GM12878 (cell line): ENCODE data around the gene BTBD10. TPM values are rescaled to one million over a fixed set of nuclear protein-coding genes. Genes with fewer than 3 reads are reported as not detected.
A peak's percentile ranks its signal among the peaks of the same experiment; 100 is the strongest.

Experiments used
- ATAC-seq: fragments of 200-7000 bp; cut with Tn5 transposase; 3 replicates; pipeline ENCODE4 v1.9.1; 2020; ENCODE audit warnings: mild to moderate bottlenecking, moderate library complexity
- BruUV-seq: library from RNA; stranded (reverse); fragments of 400-500 nt; replicated peaks from 2 replicates; lab custom pipeline; 2021; lab: Mats Ljungman, UMichigan
- CTCF ChIA-PET: fragments of 300-600 bp; sonication (Branson Sonifier 250); formaldehyde crosslinking; extraction: SDS; loops from one replicate; lab custom pipeline; 2021; ENCODE audit warnings: inconsistent platforms; lab: Yijun Ruan, JAX
- POLR2A ChIA-PET: fragments of 350-600 bp; formaldehyde crosslinking; extraction: SDS; loops from one replicate; lab custom pipeline; 2021; ENCODE audit warnings: inconsistent platforms; lab: Charles Lee
- RAD21 ChIA-PET: fragments of 300-600 bp; sonication (Branson Sonifier 250); formaldehyde crosslinking; loops from one replicate; lab custom pipeline; 2023; ENCODE audit warnings: antibody characterized with exemption; ENCODE audit not compliant: unreplicated experiment; lab: Charles Lee
- SMC1A ChIA-PET: fragments of 300-600 bp; sonication (Branson Sonifier 250); formaldehyde crosslinking; loops from one replicate; lab custom pipeline; 2023; ENCODE audit not compliant: unreplicated experiment, uncharacterized antibody; lab: Charles Lee
- DNase-seq: peaks from one replicate; pipeline ENCODE4 v3.0.0-alpha.2; 2011; ENCODE audit warnings: low read depth, low spot score
- FAIRE-seq: peaks from 3 replicates; lab custom pipeline; 2011; peaks lifted over from hg19 to GRCh38; lab: Jason Lieb, UNC
- H2AFZ ChIP-seq: 2 replicates; pipeline ENCODE4 v1.6.0; 2011; ENCODE audit warnings: low read depth, low read length, control low read depth; ENCODE audit not compliant: control insufficient read depth
- H3K27ac ChIP-seq: 2 replicates; pipeline ENCODE4 v1.5.1; 2011; ENCODE audit warnings: control low read depth; ENCODE audit not compliant: control insufficient read depth, insufficient read depth
- H3K27me3 ChIP-seq, 2 experiments: replicated peaks in 1 of 2; 2 replicates each; pipeline versions ENCODE4 v1.6.0 to v1.6.1; 2011; ENCODE audit warnings: low read length in 1 of 2; ENCODE audit not compliant: control insufficient read depth in 2 of 2, insufficient read depth in 2 of 2
- H3K36me3 ChIP-seq, 2 experiments: 2 replicates each; pipeline ENCODE4 v1.5.1; 2011; ENCODE audit warnings: low read length in 1 of 2; ENCODE audit not compliant: control insufficient read depth in 2 of 2, insufficient read depth in 2 of 2
- H3K4me1 ChIP-seq: 2 replicates; pipeline ENCODE4 v1.6.1; 2011; ENCODE audit warnings: mild to moderate bottlenecking, low read length, moderate library complexity, mixed read lengths; ENCODE audit not compliant: control insufficient read depth, insufficient read depth
- H3K4me2 ChIP-seq: 2 replicates; pipeline ENCODE4 v1.6.0; 2011; ENCODE audit warnings: control low read depth; ENCODE audit not compliant: control insufficient read depth, insufficient read depth
- H3K4me3 ChIP-seq: fragments of 200-600 bp; sonication (generic); 2 replicates; pipeline ENCODE4 v1.5.1; 2016
- H3K79me2 ChIP-seq: 2 replicates; pipeline ENCODE4 v1.6.0; 2011; ENCODE audit warnings: low read length; ENCODE audit not compliant: control insufficient read depth, insufficient read depth
- H3K9ac ChIP-seq: 2 replicates; pipeline ENCODE4 v1.8.0; 2011; ENCODE audit warnings: low read length, control low read depth, mixed read lengths; ENCODE audit not compliant: control insufficient read depth, insufficient read depth
- H3K9me3 ChIP-seq: replicated peaks from 3 replicates; pipeline ENCODE4 v1.5.1; 2011; ENCODE audit warnings: mild to moderate bottlenecking, low read length; ENCODE audit not compliant: control insufficient read depth, insufficient read depth
- H4K20me1 ChIP-seq: 2 replicates; pipeline ENCODE4 v1.6.0; 2011; ENCODE audit not compliant: control insufficient read depth, insufficient read depth
- HDGF ChIP-seq: fragments of 450-650 bp; IDR thresholded peaks from 2 replicates; pipeline ENCODE4 v1.6.1; 2016; ENCODE audit warnings: antibody characterized with exemption
- IKZF1 ChIP-seq: fragments of 450-650 bp; conservative IDR thresholded peaks from 2 replicates; pipeline ENCODE4 v1.6.1; 2017; ENCODE audit warnings: antibody characterized with exemption, mild to moderate bottlenecking
- NR2C2 ChIP-seq: IDR thresholded peaks from 2 replicates; pipeline ENCODE4 v1.6.1; 2011; ENCODE audit warnings: borderline replicate concordance, low read depth; ENCODE audit not compliant: control insufficient read depth, insufficient read length
- RB1 ChIP-seq: fragments of 450-650 bp; formaldehyde crosslinking; IDR thresholded peaks from 2 replicates; pipeline ENCODE4 v1.6.1; 2017; ENCODE audit warnings: mild to moderate bottlenecking, borderline replicate concordance
- RUNX3 ChIP-seq: IDR thresholded peaks from 2 replicates; pipeline ENCODE4 v1.6.1; 2012; ENCODE audit warnings: low read length, inconsistent platforms
- TCF3 ChIP-seq: IDR thresholded peaks from 2 replicates; pipeline ENCODE4 v1.6.1; 2012; ENCODE audit warnings: low read depth, mild to moderate bottlenecking, low read length, borderline replicate concordance; ENCODE audit not compliant: insufficient read depth
- ZSCAN29 ChIP-seq: fragments of 450-650 bp; IDR thresholded peaks from 2 replicates; pipeline ENCODE4 v1.6.1; 2017; ENCODE audit warnings: mild to moderate bottlenecking, moderate library complexity
- WGBS: methylation state at CpG from one replicate; pipeline ENCODE4 v1.1.6; 2016; ENCODE audit warnings: low lambda C conversion rate; ENCODE audit not compliant: insufficient replicate concordance, insufficient coverage; ENCODE audit errors: missing lambda C conversion rate; 5-methylcytosine and 5-hydroxymethylcytosine counted together
- in situ Hi-C: fragments of 300-500 bp; cut with MboI; formaldehyde crosslinking; loops from 9 replicates; pipeline ENCODE4 v1.14.3; 2018; ENCODE audit warnings: mixed read lengths
- intact Hi-C: fragments of 100-400 bp; cut with micrococcal nuclease; formaldehyde crosslinking; loops from one replicate; pipeline ENCODE4 v1.14.2; 2022; ENCODE audit not compliant: unreplicated experiment
- polyA plus RNA-seq, 11 experiments: library from polyadenylated mRNA; depleted of rRNA in 4 of 11; unstranded in 6 of 11; stranded (reverse) in 5 of 11; fragments of >200 nt; fragmentation: Nextera tagmentation in 4 of 11; fragmentation: Illumina TruSeq in 1 of 11; extraction: Ambion mirVana in 4 of 11; extraction: Trizol in 1 of 11; gene quantifications; 1 replicate in 1 of 11; 2 replicates in 10 of 11; pipeline versions ENCODE4 v1.2.1 to v1.2.3, GENCODE V29; 2011 to 2016; ENCODE audit warnings: inconsistent platforms in 2 of 11, missing spikeins in 2 of 11, low read depth in 1 of 11
- total RNA-seq, 4 experiments: library from RNA; depleted of rRNA in 3 of 4; stranded (reverse); fragments of >200 nt in 3 of 4; fragmentation: Illumina TruSeq in 1 of 4; extraction: Trizol in 1 of 4; gene quantifications; 2 replicates each; pipeline versions ENCODE4 v1.2.1 to v1.2.3, GENCODE V29; 2013 to 2021
- TF ChIP-seq, protein P1 (sequence below): IDR thresholded peaks from 2 replicates; pipeline ENCODE4 v1.6.1; 2012; ENCODE audit warnings: low read depth, low read length, improper control_type of control experiment
- TF ChIP-seq, protein P2 (sequence below): fragments of 450-650 bp; IDR thresholded peaks from 2 replicates; pipeline ENCODE4 v1.6.1; 2017; ENCODE audit warnings: mild to moderate bottlenecking, moderate library complexity

The BTBD10 gene
- total and polyA plus RNA-seq, 10 of the 15 experiments (the other 5 are each of a cell fraction or from before 2014, with no cell fraction given): 20.8 to 38.8 (median 26.9) TPM

DNA sequence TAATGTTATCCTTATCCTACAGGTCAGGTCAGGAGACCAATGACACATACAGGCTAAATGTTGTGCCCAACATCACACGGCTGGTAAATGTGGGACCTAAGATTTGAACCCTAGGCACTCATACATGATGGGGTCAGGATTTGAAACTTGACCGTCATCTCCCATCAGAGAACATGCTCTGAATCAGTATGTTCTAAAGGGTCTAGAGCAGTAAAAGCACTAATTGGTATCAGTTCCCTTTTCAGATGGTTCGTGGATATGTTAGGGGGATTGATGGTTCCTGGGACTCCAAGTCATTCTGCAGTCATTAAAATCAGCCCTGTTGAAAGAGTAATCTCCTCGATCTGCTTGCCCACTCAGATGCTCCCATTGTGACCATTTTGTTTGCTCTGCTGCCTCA, 120.0 kb downstream of the BTBD10 start (continued):
- TF ChIP-seq RB1: no peak
- TF ChIP-seq RUNX3: peak; percentile 46
- peak; percentile 69 for TF ChIP-seq IKZF1
- no peak for TF ChIP-seq TCF3
- TF ChIP-seq, protein P1, sequence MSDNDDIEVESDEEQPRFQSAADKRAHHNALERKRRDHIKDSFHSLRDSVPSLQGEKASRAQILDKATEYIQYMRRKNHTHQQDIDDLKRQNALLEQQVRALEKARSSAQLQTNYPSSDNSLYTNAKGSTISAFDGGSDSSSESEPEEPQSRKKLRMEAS: no peak
- TF ChIP-seq, protein P2, sequence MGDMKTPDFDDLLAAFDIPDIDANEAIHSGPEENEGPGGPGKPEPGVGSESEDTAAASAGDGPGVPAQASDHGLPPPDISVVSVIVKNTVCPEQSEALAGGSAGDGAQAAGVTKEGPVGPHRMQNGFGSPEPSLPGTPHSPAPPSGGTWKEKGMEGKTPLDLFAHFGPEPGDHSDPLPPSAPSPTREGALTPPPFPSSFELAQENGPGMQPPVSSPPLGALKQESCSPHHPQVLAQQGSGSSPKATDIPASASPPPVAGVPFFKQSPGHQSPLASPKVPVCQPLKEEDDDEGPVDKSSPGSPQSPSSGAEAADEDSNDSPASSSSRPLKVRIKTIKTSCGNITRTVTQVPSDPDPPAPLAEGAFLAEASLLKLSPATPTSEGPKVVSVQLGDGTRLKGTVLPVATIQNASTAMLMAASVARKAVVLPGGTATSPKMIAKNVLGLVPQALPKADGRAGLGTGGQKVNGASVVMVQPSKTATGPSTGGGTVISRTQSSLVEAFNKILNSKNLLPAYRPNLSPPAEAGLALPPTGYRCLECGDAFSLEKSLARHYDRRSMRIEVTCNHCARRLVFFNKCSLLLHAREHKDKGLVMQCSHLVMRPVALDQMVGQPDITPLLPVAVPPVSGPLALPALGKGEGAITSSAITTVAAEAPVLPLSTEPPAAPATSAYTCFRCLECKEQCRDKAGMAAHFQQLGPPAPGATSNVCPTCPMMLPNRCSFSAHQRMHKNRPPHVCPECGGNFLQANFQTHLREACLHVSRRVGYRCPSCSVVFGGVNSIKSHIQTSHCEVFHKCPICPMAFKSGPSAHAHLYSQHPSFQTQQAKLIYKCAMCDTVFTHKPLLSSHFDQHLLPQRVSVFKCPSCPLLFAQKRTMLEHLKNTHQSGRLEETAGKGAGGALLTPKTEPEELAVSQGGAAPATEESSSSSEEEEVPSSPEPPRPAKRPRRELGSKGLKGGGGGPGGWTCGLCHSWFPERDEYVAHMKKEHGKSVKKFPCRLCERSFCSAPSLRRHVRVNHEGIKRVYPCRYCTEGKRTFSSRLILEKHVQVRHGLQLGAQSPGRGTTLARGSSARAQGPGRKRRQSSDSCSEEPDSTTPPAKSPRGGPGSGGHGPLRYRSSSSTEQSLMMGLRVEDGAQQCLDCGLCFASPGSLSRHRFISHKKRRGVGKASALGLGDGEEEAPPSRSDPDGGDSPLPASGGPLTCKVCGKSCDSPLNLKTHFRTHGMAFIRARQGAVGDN: peak; percentile 52; the same call in 1 of the 2 replicates

DNA sequence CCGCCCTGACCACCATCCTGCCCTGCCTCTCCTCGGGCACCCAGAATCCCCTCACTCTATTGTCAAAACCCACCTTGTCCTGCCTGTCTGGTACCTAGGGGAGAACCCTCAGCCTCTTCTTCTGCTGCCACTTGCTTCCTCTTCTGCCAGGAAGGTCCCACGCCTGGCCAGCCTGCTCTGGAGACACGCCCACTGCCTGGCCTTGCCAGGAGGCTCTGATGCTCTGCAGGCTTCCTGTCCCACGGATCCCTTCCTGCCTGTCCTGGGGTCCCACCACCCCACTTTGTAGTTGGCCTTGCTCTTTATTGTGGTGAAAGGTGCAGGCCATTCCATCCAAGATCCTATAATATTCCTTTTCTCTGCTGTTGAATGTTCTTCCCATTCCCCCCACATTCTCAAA, 122.0 kb downstream of the BTBD10 start:
- BruUV-seq: no TSS peak
- intact Hi-C loops (no loop called here), in situ Hi-C loops (loop anchor here (5.0 kb wide), 1 partner anchor 379 kb away; no protein-coding TSS in a partner anchor)
- Histone ChIP-seq H3K27ac (no peak overlapping the region), H3K36me3 (peaks cover 3 to 6% of the 10 kb centered on the region in 2 experiments; a peak in 3 of 4 replicates), H3K79me2 (peaks cover 16% of the 10 kb centered on the region), H4K20me1 (peaks cover 9% of the 10 kb centered on the region), H3K4me1 (peaks cover 48% of the 10 kb centered on the region), H2AFZ (no peak overlapping the region), H3K27me3 (no peaks in the 10 kb centered on the region), H3K9me3 (no peaks in the 10 kb centered on the region), H3K4me3 (no peak overlapping the region), H3K9ac (no peak overlapping the region), H3K4me2 (no peak overlapping the region)
- no peak for ATAC-seq
- ChIA-PET POLR2A (no interaction called here), SMC1A (interaction anchor here (0.6 to 15.7 kb wide), 3 partner anchors 22 to 91 kb away, joined by 3 to 226 read pairs (median 132); no protein-coding TSS in a partner anchor), RAD21 (interaction anchor here (0.6 to 10.7 kb wide), 3 partner anchors 20 to 227 kb away, joined by 3 to 171 read pairs (median 3); no protein-coding TSS in a partner anchor), CTCF (interaction anchor here (10.4 kb wide), 1 partner anchor 89 kb away, joined by 253 read pairs; no protein-coding TSS in a partner anchor)
- DNase-seq: no peak
- WGBS: 41% methylated on average over 5 of the region's 5 CpGs
- no peak for FAIRE-seq
- TF ChIP-seq ZSCAN29: no peak
- TF ChIP-seq NR2C2: no peak
- TF ChIP-seq HDGF: 0 out of 2 replicates have a peak, but pooled peaks have one; percentile 30
